ENCODE results near the gene GPSM1. TPM values are rescaled to one million over a fixed set of nuclear protein-coding genes. Genes with fewer than 3 reads are reported as not detected.
"Not testable (repeated sequence)": the region's sequence is repeated elsewhere in the genome, so short reads cannot be mapped to it uniquely, and the experiment has no call there.

The GPSM1 gene
- total RNA-seq, 1 experiment from 2014 or later: 92.9 TPM

GRCh38 chr9:136394312-136395019 lies 67.1 kb downstream of the GPSM1 start:
- DNase-seq (ENCODE audit: low spot score): no peak

GRCh38 chr9:136395020-136395340 lies 67.6 kb downstream of the GPSM1 start:
- no peak for DNase-seq (ENCODE audit: low spot score)

- DNase-seq (ENCODE audit: low spot score): no peak
These were observed 68.2 kb downstream of the GPSM1 start for GRCh38 chr9:136395345-136396218.

GRCh38 chr9:136396219-136396515 lies 68.8 kb downstream of the GPSM1 start:
- DNase-seq (ENCODE audit: low spot score): no peak

- DNase-seq (ENCODE audit: low spot score): no peak
These were observed 70.3 kb downstream of the GPSM1 start for GRCh38 chr9:136397643-136398042.

GRCh38 chr9:136398286-136398685 lies 70.9 kb downstream of the GPSM1 start:
- no peak for DNase-seq (ENCODE audit: low spot score)

GRCh38 chr9:136399176-136400037 lies 72.1 kb downstream of the GPSM1 start:
- peak; percentile 31 for DNase-seq (ENCODE audit: low spot score)

- DNase-seq (ENCODE audit: low spot score): peak; percentile 83
These were observed 72.9 kb downstream of the GPSM1 start, which contains the start of gene SNAPC4 for GRCh38 chr9:136400038-136400834. SNAPC4 (minus strand) TSS chr9:136400170; CDS start chr9:136398428, 1,742 bp downstream.

- no peak for DNase-seq (ENCODE audit: low spot score)
These were observed 74.0 kb downstream of the GPSM1 start for GRCh38 chr9:136401173-136401922.

GRCh38 chr9:136402067-136402466 lies 74.7 kb downstream of the GPSM1 start:
- no peak for DNase-seq (ENCODE audit: low spot score)

GRCh38 chr9:136403538-136403914 lies 76.2 kb downstream of the GPSM1 start:
- DNase-seq (ENCODE audit: low spot score): no peak

- no peak for DNase-seq (ENCODE audit: low spot score)
These were observed 76.8 kb downstream of the GPSM1 start for GRCh38 chr9:136403915-136404800.

- no peak for DNase-seq (ENCODE audit: low spot score)
These were observed 77.4 kb downstream of the GPSM1 start for GRCh38 chr9:136404801-136405136.

GRCh38 chr9:136405481-136405880 lies 78.1 kb downstream of the GPSM1 start:
- DNase-seq (ENCODE audit: low spot score): no peak

- not testable (repeated sequence) for DNase-seq (ENCODE audit: low spot score)
These were observed 78.6 kb downstream of the GPSM1 start for GRCh38 chr9:136405904-136406303.

- DNase-seq (ENCODE audit: low spot score): not testable (repeated sequence)
These were observed 79.7 kb downstream of the GPSM1 start for GRCh38 chr9:136407061-136407460.

GRCh38 chr9:136407911-136408310 lies 80.6 kb downstream of the GPSM1 start:
- no peak for DNase-seq (ENCODE audit: low spot score)
